Measurements from ENCODE around the gene NOX4.
"Not testable (repeated sequence)": the region's sequence is repeated elsewhere in the genome, so short reads cannot be mapped to it uniquely, and the experiment has no call there.

The NOX4 gene

DNA sequence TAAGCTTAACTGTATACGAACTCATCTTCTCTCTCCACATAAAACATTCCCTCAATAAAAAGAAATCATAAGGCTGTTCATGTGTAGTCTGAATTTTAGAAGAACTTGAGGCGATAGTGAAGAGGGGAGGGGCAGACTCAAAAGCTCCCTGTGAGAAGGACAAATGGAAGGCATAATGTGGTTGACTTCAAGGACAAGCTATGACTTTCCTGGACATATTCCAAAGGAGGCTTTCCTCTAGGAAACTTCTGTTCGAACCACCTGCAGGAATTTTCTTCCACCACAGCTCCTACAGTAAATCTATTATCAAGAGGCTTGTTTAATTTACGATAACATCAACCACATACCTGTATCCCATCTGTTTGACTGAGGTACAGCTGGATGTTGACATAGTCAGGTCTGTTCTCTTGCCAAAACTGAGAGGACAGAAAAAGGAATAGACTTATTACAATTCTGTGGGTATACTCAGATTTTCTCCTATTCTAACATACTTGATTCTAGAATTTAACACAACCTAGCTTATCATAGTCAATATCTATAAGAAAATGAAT lies 154.0 kb downstream of the NOX4 start:
- H3K27me3 Mint-ChIP-seq; H3K4me3 Mint-ChIP-seq; H3K4me1 Mint-ChIP-seq (ENCODE audit: low read depth); H3K9me3 Mint-ChIP-seq; DNase-seq; H3K36me3 Mint-ChIP-seq (ENCODE audit: low read depth); H3K27ac Mint-ChIP-seq: not testable (repeated sequence)

DNA sequence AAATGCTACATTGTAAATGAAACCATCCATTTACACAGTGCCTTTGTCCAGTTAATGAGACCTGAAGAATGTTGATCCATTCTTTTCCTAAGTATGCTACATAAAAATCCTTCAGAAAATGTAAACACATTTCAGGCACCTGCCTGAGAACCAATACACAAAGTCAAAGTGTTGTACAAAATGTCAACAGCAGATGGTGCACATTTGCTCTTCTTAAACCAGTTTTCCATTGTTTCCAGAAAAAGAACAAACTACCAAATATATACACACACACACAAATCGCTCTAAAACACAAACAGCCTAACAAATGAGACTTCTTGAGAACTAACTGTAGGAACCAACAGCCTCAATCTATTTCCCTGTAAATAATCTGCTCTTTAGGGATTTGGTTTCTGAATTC lies 157.5 kb downstream of the NOX4 start:
- H3K36me3 Mint-ChIP-seq (ENCODE audit: low read depth); H3K4me3 Mint-ChIP-seq; H3K4me1 Mint-ChIP-seq (ENCODE audit: low read depth); H3K9me3 Mint-ChIP-seq; DNase-seq; H3K27me3 Mint-ChIP-seq; H3K27ac Mint-ChIP-seq: not testable (repeated sequence)

DNA sequence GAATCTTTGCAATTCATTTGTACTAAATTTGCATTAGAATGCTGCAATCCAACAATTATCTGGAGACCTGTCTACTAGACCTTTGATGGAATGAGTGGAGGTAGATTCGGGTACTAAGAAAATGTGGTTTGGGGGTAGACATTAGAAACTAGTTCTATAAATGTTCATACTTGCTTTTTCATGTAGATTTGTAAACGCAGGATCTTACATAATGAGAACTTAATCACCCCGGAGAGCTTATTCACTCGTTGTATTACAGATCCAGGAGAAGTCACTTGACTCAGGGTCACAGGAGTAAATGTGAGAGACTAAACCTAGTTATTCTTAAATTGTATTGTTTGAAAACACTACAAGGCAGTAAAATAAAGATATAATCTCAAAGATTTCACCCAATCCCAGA lies 159.2 kb downstream of the NOX4 start:
- H3K4me1 Mint-ChIP-seq (ENCODE audit: low read depth) = not testable (repeated sequence)

DNA sequence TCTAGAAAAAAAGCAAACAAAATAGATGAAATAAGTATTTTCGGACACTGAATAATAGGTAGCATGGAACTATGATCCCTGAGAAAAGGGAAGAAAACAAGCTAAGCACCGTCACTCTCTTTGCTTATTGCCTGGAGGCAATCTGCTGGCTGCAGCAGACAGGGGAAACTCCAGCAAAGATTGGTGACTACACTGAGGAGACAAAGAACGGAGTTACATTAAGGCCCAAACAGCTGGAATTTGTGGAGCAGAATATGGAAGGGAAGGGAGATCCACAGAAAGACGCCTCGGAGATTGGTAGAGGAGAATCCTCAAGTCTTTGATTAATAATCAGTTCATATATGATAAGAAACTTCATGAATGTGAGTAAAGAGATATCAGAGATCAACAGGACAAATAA lies 163.3 kb downstream of the NOX4 start:
- H3K9me3 Mint-ChIP-seq = no peaks in the 10 kb centered on the region
- no peaks in the 10 kb centered on the region for H3K4me1 Mint-ChIP-seq (ENCODE audit: low read depth)
- no peak overlapping the region for H3K4me3 Mint-ChIP-seq
- no peaks in the 10 kb centered on the region for H3K27me3 Mint-ChIP-seq
- H3K36me3 Mint-ChIP-seq (ENCODE audit: low read depth) = no peaks in the 10 kb centered on the region
- no peak for DNase-seq
- no peak overlapping the region for H3K27ac Mint-ChIP-seq

More for the DNA sequence above, 159.2 kb downstream of the NOX4 start:
- not testable (repeated sequence) for H3K4me3 Mint-ChIP-seq; DNase-seq; H3K27me3 Mint-ChIP-seq; H3K36me3 Mint-ChIP-seq (ENCODE audit: low read depth); H3K27ac Mint-ChIP-seq; H3K9me3 Mint-ChIP-seq

DNA sequence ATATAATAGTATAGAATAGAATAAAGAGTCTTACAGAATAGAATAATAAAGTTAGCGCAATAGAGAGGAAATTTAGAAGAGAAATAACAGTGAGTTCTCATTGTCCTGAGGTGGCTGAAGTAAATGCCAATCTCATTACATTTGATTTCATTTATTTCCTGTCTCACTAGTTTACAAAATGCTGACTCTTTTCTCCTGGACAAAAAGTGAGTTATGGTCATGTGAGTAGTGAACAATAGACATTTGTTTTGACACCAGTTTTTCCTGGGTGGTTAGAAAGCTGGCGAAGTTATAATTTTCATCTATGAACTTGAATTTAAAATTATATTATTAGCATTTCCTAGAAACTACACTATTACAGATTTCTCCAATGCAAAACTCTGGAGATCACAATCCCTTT lies 169.8 kb downstream of the NOX4 start:
- DNase-seq = no peak
- Mint-ChIP-seq H3K27ac (no peak overlapping the region), H3K4me1 (ENCODE audit: low read depth) (no peaks in the 10 kb centered on the region), H3K36me3 (ENCODE audit: low read depth) (no peaks in the 10 kb centered on the region), H3K9me3 (no peaks in the 10 kb centered on the region), H3K27me3 (no peaks in the 10 kb centered on the region), H3K4me3 (no peak overlapping the region)

DNA sequence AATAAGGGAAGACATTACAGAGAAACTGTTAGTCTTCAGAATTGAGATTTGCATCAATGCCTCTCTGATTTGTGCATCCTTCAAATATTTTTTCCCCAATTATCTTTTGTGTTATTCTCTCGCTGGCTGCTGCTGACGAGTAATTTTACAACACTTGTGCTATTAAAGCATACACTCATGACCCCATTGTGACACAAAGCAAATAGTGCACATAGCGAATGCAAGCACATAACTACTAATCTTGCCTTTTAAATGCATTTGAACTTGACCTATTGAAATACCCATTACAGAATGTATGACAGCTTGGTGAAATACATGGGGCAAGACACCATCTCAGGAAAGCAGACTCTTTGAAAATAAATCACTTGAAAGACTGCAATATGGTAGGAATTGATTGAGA lies 180.6 kb downstream of the NOX4 start:
- not testable (repeated sequence) for H3K4me1 Mint-ChIP-seq (ENCODE audit: low read depth); H3K36me3 Mint-ChIP-seq (ENCODE audit: low read depth)

DNA sequence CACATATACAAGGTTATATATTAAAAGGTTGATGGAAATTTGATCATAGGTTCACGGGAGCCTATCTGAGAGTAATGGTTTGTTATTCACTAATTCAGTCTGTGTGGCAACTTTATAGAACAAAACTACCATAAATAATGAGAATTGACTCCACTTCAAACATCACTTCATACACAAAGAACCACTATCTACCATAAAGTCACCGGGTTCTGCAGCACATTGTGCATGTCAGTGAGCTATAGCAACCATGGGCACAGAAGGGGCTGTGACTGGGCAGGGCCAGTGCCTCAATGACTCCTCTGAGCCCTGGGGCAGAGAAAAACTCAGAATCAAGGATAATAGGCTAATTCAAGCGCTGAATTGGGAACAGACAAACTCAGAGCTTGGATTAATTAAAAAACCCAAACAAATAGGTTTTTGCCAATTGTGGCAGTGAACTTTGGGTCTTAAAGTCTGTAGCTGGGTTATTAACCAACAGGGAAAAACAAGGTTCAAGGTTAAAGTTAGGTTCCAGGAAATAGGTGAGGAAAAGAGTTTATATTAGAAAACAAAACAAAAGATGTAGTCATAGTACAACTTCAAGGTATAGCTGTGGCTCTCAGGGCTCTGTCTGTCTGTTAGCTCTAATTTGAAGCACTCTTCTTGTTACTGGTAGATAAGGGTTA lies 181.7 kb downstream of the NOX4 start:
- H3K9me3 Mint-ChIP-seq; H3K27ac Mint-ChIP-seq; H3K4me3 Mint-ChIP-seq; DNase-seq; H3K4me1 Mint-ChIP-seq (ENCODE audit: low read depth); H3K36me3 Mint-ChIP-seq (ENCODE audit: low read depth); H3K27me3 Mint-ChIP-seq: not testable (repeated sequence)

More for the DNA sequence above, 180.6 kb downstream of the NOX4 start:
- not testable (repeated sequence) for H3K9me3 Mint-ChIP-seq, H3K4me3 Mint-ChIP-seq, DNase-seq, H3K27me3 Mint-ChIP-seq, H3K27ac Mint-ChIP-seq

DNA sequence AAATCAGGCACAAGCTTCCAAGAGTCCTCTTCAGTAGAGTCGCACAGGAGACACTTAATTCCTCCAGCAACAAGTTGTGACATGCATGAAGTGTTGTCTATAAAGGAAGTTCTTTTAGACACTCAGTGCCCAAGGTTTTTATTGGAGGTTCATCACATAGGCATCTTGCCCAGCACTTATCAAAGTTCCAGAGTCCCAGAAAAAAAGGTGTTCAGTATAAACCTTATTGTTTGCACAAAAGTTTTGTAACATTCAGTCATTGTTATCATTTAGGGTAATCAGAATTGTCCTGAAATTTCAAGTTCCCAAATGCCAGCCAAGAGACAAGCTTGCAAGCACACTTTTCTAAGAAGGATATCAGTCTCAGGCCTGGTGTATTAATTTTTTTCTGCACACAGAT lies 182.9 kb downstream of the NOX4 start:
- H3K27ac Mint-ChIP-seq; DNase-seq; H3K4me1 Mint-ChIP-seq (ENCODE audit: low read depth); H3K36me3 Mint-ChIP-seq (ENCODE audit: low read depth); H3K27me3 Mint-ChIP-seq; H3K9me3 Mint-ChIP-seq; H3K4me3 Mint-ChIP-seq: not testable (repeated sequence)

DNA sequence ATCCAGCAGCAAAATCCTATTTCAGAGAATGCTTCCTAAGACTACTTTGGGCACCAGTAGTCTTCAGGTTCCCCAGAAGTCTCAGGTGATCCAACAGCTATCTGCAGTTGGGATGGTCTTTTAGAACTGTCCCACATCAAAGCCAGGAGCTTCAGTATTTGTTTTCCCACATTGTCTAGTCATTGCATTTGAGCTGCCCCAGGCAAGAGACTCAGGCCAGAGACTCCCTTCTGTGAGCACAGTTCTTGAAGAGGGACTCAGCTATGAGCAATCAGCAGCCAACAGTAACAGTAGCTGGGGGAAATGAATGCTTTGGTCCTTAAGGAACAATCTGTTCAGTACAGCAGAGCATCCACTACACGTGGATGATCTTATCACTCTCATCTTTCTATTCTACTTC lies 188.1 kb downstream of the NOX4 start:
- H3K36me3 Mint-ChIP-seq (ENCODE audit: low read depth); H3K27ac Mint-ChIP-seq; H3K27me3 Mint-ChIP-seq; H3K4me3 Mint-ChIP-seq; DNase-seq; H3K4me1 Mint-ChIP-seq (ENCODE audit: low read depth); H3K9me3 Mint-ChIP-seq: not testable (repeated sequence)

DNA sequence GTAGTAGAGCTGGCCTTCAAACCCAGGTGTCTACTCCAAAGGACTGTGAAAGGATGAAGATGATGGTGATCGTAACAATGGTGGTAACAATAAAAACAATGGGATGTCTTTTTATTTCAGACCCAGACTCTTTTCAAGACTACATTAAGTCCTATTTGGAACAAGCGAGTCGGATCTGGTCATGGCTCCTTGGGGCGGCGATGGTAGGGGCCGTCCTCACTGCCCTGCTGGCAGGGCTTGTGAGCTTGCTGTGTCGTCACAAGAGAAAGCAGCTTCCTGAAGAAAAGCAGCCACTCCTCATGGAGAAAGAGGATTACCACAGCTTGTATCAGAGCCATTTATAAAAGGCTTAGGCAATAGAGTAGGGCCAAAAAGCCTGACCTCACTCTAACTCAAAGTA lies 196.2 kb downstream of the NOX4 start:
- not testable (repeated sequence) for H3K27ac Mint-ChIP-seq; H3K9me3 Mint-ChIP-seq; H3K4me1 Mint-ChIP-seq (ENCODE audit: low read depth); H3K36me3 Mint-ChIP-seq (ENCODE audit: low read depth); DNase-seq; H3K27me3 Mint-ChIP-seq; H3K4me3 Mint-ChIP-seq

DNA sequence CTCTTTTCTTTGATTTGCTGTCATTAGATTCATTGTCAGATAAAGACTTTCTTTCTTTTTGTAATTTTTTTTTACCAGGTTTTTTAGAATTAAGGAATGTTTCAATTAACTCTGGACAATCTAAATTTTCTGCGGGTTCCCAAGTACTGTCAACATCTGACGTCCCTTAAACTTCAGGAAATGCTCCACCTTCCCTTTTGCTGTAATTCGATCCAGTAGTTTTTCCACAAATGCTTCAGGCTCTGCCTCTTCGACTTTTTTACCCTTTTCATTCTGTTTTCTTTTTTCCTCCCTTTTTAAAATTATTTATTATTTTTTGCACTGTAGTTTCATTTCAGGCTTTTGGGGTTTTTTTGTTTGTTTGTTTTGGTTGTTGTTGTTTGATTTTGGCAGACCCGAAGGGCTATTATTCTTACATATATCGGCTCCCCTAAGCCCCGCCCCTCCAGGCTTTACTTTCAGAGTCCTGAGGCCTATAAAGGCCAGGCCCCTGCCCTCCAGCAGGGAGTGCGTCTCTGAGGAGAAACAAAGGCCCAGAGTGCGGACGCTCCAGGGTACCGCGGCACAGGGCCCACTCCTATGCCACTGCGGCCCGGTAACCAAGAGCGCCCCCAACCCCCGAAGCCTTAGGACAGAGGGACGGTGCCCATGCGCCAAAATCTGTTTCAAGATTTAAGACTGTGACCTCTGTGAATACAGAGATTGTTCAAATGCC lies 197.1 kb downstream of the NOX4 start:
- no peaks in the 10 kb centered on the region for H3K4me1 Mint-ChIP-seq (ENCODE audit: low read depth)
- H3K9me3 Mint-ChIP-seq = no peaks in the 10 kb centered on the region
- H3K27ac Mint-ChIP-seq = no peak overlapping the region
- no peaks in the 10 kb centered on the region for H3K36me3 Mint-ChIP-seq (ENCODE audit: low read depth)
- H3K4me3 Mint-ChIP-seq = no peak overlapping the region
- H3K27me3 Mint-ChIP-seq = no peaks in the 10 kb centered on the region
- no peak for DNase-seq

DNA sequence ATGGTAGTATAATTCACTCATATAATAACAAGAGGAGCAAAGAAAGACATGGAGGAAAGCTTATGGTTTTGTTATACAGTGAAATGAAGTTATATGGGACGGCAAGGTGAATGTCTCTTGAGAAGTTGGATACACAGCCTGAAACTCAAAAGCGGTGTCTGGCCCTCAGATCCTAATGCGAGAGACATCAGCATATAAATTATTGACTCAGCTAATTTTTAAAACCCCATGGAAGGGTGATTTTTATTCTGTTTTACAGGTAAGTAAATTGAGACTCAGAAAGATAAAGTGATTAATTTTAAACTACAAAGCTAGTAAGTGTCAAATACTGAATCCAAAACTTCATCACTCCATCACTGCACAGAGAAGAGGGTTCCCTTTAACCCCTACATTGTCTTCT lies 203.2 kb downstream of the NOX4 start:
- not testable (repeated sequence) for H3K27me3 Mint-ChIP-seq; H3K4me3 Mint-ChIP-seq; H3K9me3 Mint-ChIP-seq; H3K27ac Mint-ChIP-seq; DNase-seq; H3K36me3 Mint-ChIP-seq (ENCODE audit: low read depth)
- H3K4me1 Mint-ChIP-seq (ENCODE audit: low read depth) = peaks cover 17% of the 10 kb centered on the region

DNA sequence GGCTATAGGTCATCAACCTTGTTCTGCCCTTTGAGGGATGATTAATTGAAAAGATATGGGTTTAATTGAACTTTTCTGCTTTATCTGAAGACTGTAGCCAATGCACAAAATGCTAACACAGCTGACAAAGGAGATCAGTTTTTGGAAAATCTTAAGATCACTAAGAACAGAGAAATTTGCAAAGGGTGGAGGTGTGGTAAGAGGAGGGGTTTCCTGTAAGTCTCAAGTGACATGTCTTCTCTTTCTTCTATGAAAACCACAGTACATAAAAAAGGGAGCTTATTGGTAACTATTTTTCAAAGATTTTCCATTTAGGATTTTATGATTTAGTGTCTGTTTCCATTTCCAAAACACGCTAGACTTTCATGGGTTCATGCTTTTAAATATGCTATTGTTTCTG lies 204.6 kb downstream of the NOX4 start:
- Mint-ChIP-seq H3K4me1 (ENCODE audit: low read depth) (peaks cover 19% of the 10 kb centered on the region), H3K27ac (peak overlapping the region; percentile 19)
- not testable (repeated sequence) for H3K4me3 Mint-ChIP-seq; H3K27me3 Mint-ChIP-seq; DNase-seq; H3K9me3 Mint-ChIP-seq; H3K36me3 Mint-ChIP-seq (ENCODE audit: low read depth)

DNA sequence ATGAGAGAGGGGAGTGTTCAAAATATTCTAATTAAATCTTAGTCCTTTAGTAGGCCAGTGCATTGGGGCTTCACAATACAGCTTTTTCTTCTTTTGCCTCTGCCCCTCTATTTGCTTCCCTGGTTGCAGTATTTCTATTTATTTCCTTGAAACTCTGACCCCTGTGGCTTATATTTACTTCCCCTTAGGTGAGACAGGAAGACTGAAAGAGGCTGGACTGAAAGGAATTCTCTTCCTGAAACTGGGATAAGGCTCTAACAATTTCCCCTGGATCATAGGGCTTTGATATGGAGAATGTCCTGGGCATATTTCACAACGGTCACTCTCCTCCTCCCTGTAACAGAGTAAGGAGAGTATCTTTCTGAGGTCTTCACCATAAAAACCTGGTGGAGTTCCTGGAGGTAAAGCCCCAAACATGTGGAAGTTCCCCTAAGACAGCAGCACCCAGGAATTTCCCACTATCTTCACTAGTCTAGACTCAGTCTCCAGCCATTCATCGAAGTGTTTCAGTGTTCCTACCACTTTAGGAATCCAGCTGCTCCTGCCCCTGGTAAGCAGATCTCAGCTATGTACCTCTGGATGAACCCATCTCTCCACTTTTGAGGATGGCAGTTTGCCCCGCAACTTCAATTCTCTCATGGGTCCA lies 210.0 kb downstream of the NOX4 start:
- not testable (repeated sequence) for H3K4me3 Mint-ChIP-seq; H3K27ac Mint-ChIP-seq; DNase-seq; H3K9me3 Mint-ChIP-seq; H3K36me3 Mint-ChIP-seq (ENCODE audit: low read depth); H3K4me1 Mint-ChIP-seq (ENCODE audit: low read depth); H3K27me3 Mint-ChIP-seq

DNA sequence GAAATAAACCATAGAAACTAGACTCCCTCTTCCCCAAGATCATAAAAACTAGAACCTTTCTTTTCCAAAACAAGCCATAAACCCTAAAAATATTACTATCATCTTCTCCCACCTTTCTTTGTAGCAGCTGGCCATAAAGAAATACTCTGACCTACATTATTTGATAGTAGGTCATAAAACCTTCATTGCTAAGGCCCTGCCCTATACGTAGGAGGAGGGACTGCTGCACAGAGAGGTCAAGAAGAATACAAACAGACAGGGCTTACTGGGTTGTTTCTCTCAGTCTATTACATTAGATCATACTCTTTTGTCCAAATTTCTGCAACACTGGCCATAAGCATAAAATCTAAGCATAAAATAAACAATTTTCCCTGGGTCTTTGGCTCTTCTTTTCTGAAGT lies 212.0 kb downstream of the NOX4 start:
- peaks cover 2% of the 10 kb centered on the region for H3K4me1 Mint-ChIP-seq (ENCODE audit: low read depth)
- no peaks in the 10 kb centered on the region for H3K9me3 Mint-ChIP-seq
- no peak overlapping the region for H3K4me3 Mint-ChIP-seq
- no peaks in the 10 kb centered on the region for H3K36me3 Mint-ChIP-seq (ENCODE audit: low read depth)
- no peak overlapping the region for H3K27ac Mint-ChIP-seq
- DNase-seq = no peak
- H3K27me3 Mint-ChIP-seq = no peaks in the 10 kb centered on the region
